ENCODE data around the gene CCDC57. TPM values are rescaled to one million over a fixed set of nuclear protein-coding genes. Genes with fewer than 3 reads are reported as not detected.
"Not testable (repeated sequence)": the region's sequence is repeated elsewhere in the genome, so short reads cannot be mapped to it uniquely, and the experiment has no call there.

CCDC57 gene
- total RNA-seq, 1 donor from 2014 or later: 50.6 TPM

GRCh38 chr17:82193520-82194220 lies 19.0 kb downstream of the CCDC57 start:
- ATAC-seq (peak; percentile 72), DNase-seq (ENCODE audit: low spot score) (no peak)
- intact Hi-C loops (cut with DNase I): no loop called here

GRCh38 chr17:82193050-82193449 lies 19.6 kb downstream of the CCDC57 start:
- intact Hi-C loops (cut with DNase I); DNase-seq (ENCODE audit: low spot score); ATAC-seq: not testable (repeated sequence)

GRCh38 chr17:82188001-82188961 lies 24.4 kb downstream of the CCDC57 start:
- ATAC-seq (peak; percentile 28), DNase-seq (ENCODE audit: low spot score) (no peak)
- intact Hi-C loops (cut with DNase I): loop anchor here (10.0 kb wide), 1 partner anchor 543 kb away; no protein-coding TSS in a partner anchor

GRCh38 chr17:82187500-82187899 lies 25.1 kb downstream of the CCDC57 start:
- no peak for ATAC-seq
- DNase-seq (ENCODE audit: low spot score): no peak

GRCh38 chr17:82186221-82186620 lies 26.4 kb downstream of the CCDC57 start:
- ATAC-seq (no peak), DNase-seq (ENCODE audit: low spot score) (no peak)
- intact Hi-C loops (cut with DNase I): loop anchor here (10.0 kb wide), 1 partner anchor 541 kb away; no protein-coding TSS in a partner anchor

More at GRCh38 chr17:82187500-82187899, 25.1 kb downstream of the CCDC57 start:
- intact Hi-C loops (cut with DNase I): loop anchor here (10.0 kb wide), 1 partner anchor 543 kb away; no protein-coding TSS in a partner anchor

- DNase-seq (ENCODE audit: low spot score): no peak
- intact Hi-C loops (cut with DNase I): loop anchor here (10.0 kb wide), 1 partner anchor 540 kb away; no protein-coding TSS in a partner anchor
- ATAC-seq: no peak
These were observed 27.9 kb downstream of the CCDC57 start for GRCh38 chr17:82184761-82185160.

- DNase-seq (ENCODE audit: low spot score) (no peak), ATAC-seq (no peak)
- intact Hi-C loops (cut with DNase I): loop anchor here (10.0 kb wide), 1 partner anchor 536 kb away; no protein-coding TSS in a partner anchor
These were observed 31.7 kb downstream of the CCDC57 start for GRCh38 chr17:82180776-82181528.

GRCh38 chr17:82179946-82180475 lies 32.6 kb downstream of the CCDC57 start:
- DNase-seq (ENCODE audit: low spot score): no peak
- intact Hi-C loops (cut with DNase I): loop anchor here (5.0 to 10.0 kb wide), 2 partner anchors 535 to 1098 kb away; no protein-coding TSS in a partner anchor
- no peak for ATAC-seq

GRCh38 chr17:82179412-82179811 lies 33.2 kb downstream of the CCDC57 start:
- ATAC-seq (no peak), DNase-seq (ENCODE audit: low spot score) (no peak)
- intact Hi-C loops (cut with DNase I): loop anchor here (5.0 kb wide), 1 partner anchor 1097 kb away; no protein-coding TSS in a partner anchor

GRCh38 chr17:82178499-82179261 lies 34.0 kb downstream of the CCDC57 start:
- no peak for DNase-seq (ENCODE audit: low spot score)
- intact Hi-C loops (cut with DNase I): loop anchor here (5.0 kb wide), 1 partner anchor 1096 kb away; no protein-coding TSS in a partner anchor
- ATAC-seq: no peak

- DNase-seq (ENCODE audit: low spot score): no peak
- intact Hi-C loops (cut with DNase I): loop anchor here (5.0 kb wide), 1 partner anchor 1096 kb away; no protein-coding TSS in a partner anchor
- no peak for ATAC-seq
These were observed 34.7 kb downstream of the CCDC57 start for GRCh38 chr17:82177761-82178498.

GRCh38 chr17:82177276-82177675 lies 35.4 kb downstream of the CCDC57 start:
- DNase-seq (ENCODE audit: low spot score) (no peak), ATAC-seq (no peak)
- intact Hi-C loops (cut with DNase I): loop anchor here (5.0 kb wide), 1 partner anchor 1095 kb away; no protein-coding TSS in a partner anchor

GRCh38 chr17:82175951-82176350 lies 36.7 kb downstream of the CCDC57 start:
- DNase-seq (ENCODE audit: low spot score): no peak
- intact Hi-C loops (cut with DNase I): loop anchor here (5.0 kb wide), 1 partner anchor 1094 kb away; no protein-coding TSS in a partner anchor
- no peak for ATAC-seq

GRCh38 chr17:82175201-82175600 lies 37.4 kb downstream of the CCDC57 start:
- DNase-seq (ENCODE audit: low spot score): no peak

GRCh38 chr17:82174042-82174857 lies 38.4 kb downstream of the CCDC57 start:
- ATAC-seq; DNase-seq (ENCODE audit: low spot score); intact Hi-C loops (cut with DNase I): not testable (repeated sequence)

More at GRCh38 chr17:82175201-82175600, 37.4 kb downstream of the CCDC57 start:
- intact Hi-C loops (cut with DNase I): loop anchor here (5.0 kb wide), 1 partner anchor 1093 kb away; no protein-coding TSS in a partner anchor
- ATAC-seq: no peak
